ENCODE measurements around the gene ENG.

The ENG gene

GRCh38 chr9:127854184-127854806, at the start of gene ENG:
ENG (minus strand) TSS chr9:127854658; CDS start chr9:127854355, 303 bp downstream.
- DNase-seq = peak; percentile 35
- in situ Hi-C loops (cut with MboI; ENCODE audit: low pct_unique_long_range_greater_than_20kb, low sequenced_read_pairs) = no loop called here

GRCh38 chr9:127903557-127904475, 49.4 kb upstream of the ENG start:
- in situ Hi-C loops (cut with MboI; ENCODE audit: low pct_unique_long_range_greater_than_20kb, low sequenced_read_pairs) = loop anchor here (25.0 kb wide), 1 partner anchor 317 kb away; no protein-coding TSS in a partner anchor
- DNase-seq = peak; percentile 86

GRCh38 chr9:127899128-127899943, 44.9 kb upstream of the ENG start, which contains the start of gene ST6GALNAC6:
ST6GALNAC6 (minus strand) TSS chr9:127899603; CDS start chr9:127897981, 1,622 bp downstream.
- peak; percentile 59 for DNase-seq
- in situ Hi-C loops (cut with MboI; ENCODE audit: low pct_unique_long_range_greater_than_20kb, low sequenced_read_pairs) = no loop called here

- in situ Hi-C loops (cut with MboI; ENCODE audit: low pct_unique_long_range_greater_than_20kb, low sequenced_read_pairs) = no loop called here
- DNase-seq = peak; percentile 48
Measured at GRCh38 chr9:127898433-127899127, 44.1 kb upstream of the ENG start.

- DNase-seq = peak; percentile 58
Measured at GRCh38 chr9:127897193-127897692, 42.8 kb upstream of the ENG start.

GRCh38 chr9:127896395-127897192, 42.1 kb upstream of the ENG start:
- no peak for DNase-seq
- in situ Hi-C loops (cut with MboI; ENCODE audit: low pct_unique_long_range_greater_than_20kb, low sequenced_read_pairs) = no loop called here

More at GRCh38 chr9:127897193-127897692, 42.8 kb upstream of the ENG start:
- in situ Hi-C loops (cut with MboI; ENCODE audit: low pct_unique_long_range_greater_than_20kb, low sequenced_read_pairs) = no loop called here

GRCh38 chr9:127895811-127896210, 41.4 kb upstream of the ENG start:
- no peak for DNase-seq
- in situ Hi-C loops (cut with MboI; ENCODE audit: low pct_unique_long_range_greater_than_20kb, low sequenced_read_pairs) = no loop called here

GRCh38 chr9:127893392-127893791, 38.9 kb upstream of the ENG start:
- no peak for DNase-seq
- in situ Hi-C loops (cut with MboI; ENCODE audit: low pct_unique_long_range_greater_than_20kb, low sequenced_read_pairs) = no loop called here

- in situ Hi-C loops (cut with MboI; ENCODE audit: low pct_unique_long_range_greater_than_20kb, low sequenced_read_pairs) = no loop called here
- no peak for DNase-seq
Measured at GRCh38 chr9:127892831-127893230, 38.4 kb upstream of the ENG start.

GRCh38 chr9:127890053-127890452, 35.6 kb upstream of the ENG start:
- in situ Hi-C loops (cut with MboI; ENCODE audit: low pct_unique_long_range_greater_than_20kb, low sequenced_read_pairs) = no loop called here
- DNase-seq = no peak

- in situ Hi-C loops (cut with MboI; ENCODE audit: low pct_unique_long_range_greater_than_20kb, low sequenced_read_pairs) = no loop called here
Measured at GRCh38 chr9:127887792-127888191, 33.3 kb upstream of the ENG start.

GRCh38 chr9:127886401-127886972, 32.0 kb upstream of the ENG start:
- in situ Hi-C loops (cut with MboI; ENCODE audit: low pct_unique_long_range_greater_than_20kb, low sequenced_read_pairs) = no loop called here
- no peak for DNase-seq

More at GRCh38 chr9:127887792-127888191, 33.3 kb upstream of the ENG start:
- DNase-seq = no peak

GRCh38 chr9:127885508-127886281, 31.2 kb upstream of the ENG start:
- in situ Hi-C loops (cut with MboI; ENCODE audit: low pct_unique_long_range_greater_than_20kb, low sequenced_read_pairs) = no loop called here
- no peak for DNase-seq

GRCh38 chr9:127884976-127885490, 30.6 kb upstream of the ENG start:
- DNase-seq = no peak
- in situ Hi-C loops (cut with MboI; ENCODE audit: low pct_unique_long_range_greater_than_20kb, low sequenced_read_pairs) = no loop called here

- in situ Hi-C loops (cut with MboI; ENCODE audit: low pct_unique_long_range_greater_than_20kb, low sequenced_read_pairs) = no loop called here
- no peak for DNase-seq
Measured at GRCh38 chr9:127884427-127884911, 30.0 kb upstream of the ENG start.

- in situ Hi-C loops (cut with MboI; ENCODE audit: low pct_unique_long_range_greater_than_20kb, low sequenced_read_pairs) = no loop called here
- DNase-seq = no peak
Measured at GRCh38 chr9:127883959-127884358, 29.5 kb upstream of the ENG start.
